ENCODE data around the gene ATG4C.
"Not testable (repeated sequence)": the region's sequence is repeated elsewhere in the genome, so short reads cannot be mapped to it uniquely, and the experiment has no call there.

ATG4C gene

GRCh38 chr1:62774971-62775595, 8.8 kb upstream of the ATG4C start:
- no peak for DNase-seq

GRCh38 chr1:62778208-62778607, 5.7 kb upstream of the ATG4C start:
- DNase-seq = no peak

GRCh38 chr1:62781841-62782543, 1.9 kb upstream of the ATG4C start:
- DNase-seq = no peak

- not testable (repeated sequence) for DNase-seq
Measured at GRCh38 chr1:62782544-62783212, 1.3 kb upstream of the ATG4C start.

- no peak for DNase-seq
Measured at GRCh38 chr1:62784509-62785365, 805 bp downstream of the ATG4C start.

GRCh38 chr1:62790716-62791115, 6.8 kb downstream of the ATG4C start:
- no peak for DNase-seq

GRCh38 chr1:62794053-62794452, 10.1 kb downstream of the ATG4C start:
- no peak for DNase-seq

- DNase-seq = no peak
Measured at GRCh38 chr1:62796221-62796620, 12.3 kb downstream of the ATG4C start.

GRCh38 chr1:62799688-62800087, 15.8 kb downstream of the ATG4C start:
- no peak for DNase-seq

- no peak for DNase-seq
Measured at GRCh38 chr1:62800281-62800680, 16.3 kb downstream of the ATG4C start.

GRCh38 chr1:62800825-62801306, 16.9 kb downstream of the ATG4C start:
- no peak for DNase-seq

GRCh38 chr1:62809788-62810187, 25.9 kb downstream of the ATG4C start:
- no peak for DNase-seq

GRCh38 chr1:62810420-62811274, 26.7 kb downstream of the ATG4C start:
- no peak for DNase-seq

GRCh38 chr1:62823556-62823955, 39.6 kb downstream of the ATG4C start:
- no peak for DNase-seq

GRCh38 chr1:62826901-62827300, 43.0 kb downstream of the ATG4C start:
- DNase-seq = no peak

- not testable (repeated sequence) for DNase-seq
Measured at GRCh38 chr1:62827786-62828185, 43.9 kb downstream of the ATG4C start.

GRCh38 chr1:62832276-62832675, 48.3 kb downstream of the ATG4C start:
- DNase-seq = no peak

GRCh38 chr1:62833529-62833928, 49.6 kb downstream of the ATG4C start:
- DNase-seq = no peak

- no peak for DNase-seq
Measured at GRCh38 chr1:62834400-62834961, 50.5 kb downstream of the ATG4C start.

- no peak for DNase-seq
Measured at GRCh38 chr1:62836856-62837540, 53.1 kb downstream of the ATG4C start.

GRCh38 chr1:62840555-62840954, 56.6 kb downstream of the ATG4C start:
- no peak for DNase-seq

Data from NCI-H1436 (cell line).